DLD1 (cell line): ENCODE data around the gene CDYL.

Source experiments
- in situ Hi-C: cut with HindIII; loops from 2 replicates; pipeline ENCODE4 v1.10.0; 2017; ENCODE audit warnings: low sequenced_read_pairs

Gene CDYL

GRCh38 chr6:4776131-4776492, at the start of gene CDYL:
Gene CDYL (plus strand): TSS chr6:4776404. CDS start chr6:4776784, 380 bp downstream.
- in situ Hi-C loops, result no loop called here

- in situ Hi-C loops, result no loop called here
These were observed 49.6 kb upstream of the CDYL start for GRCh38 chr6:4726645-4727044.

GRCh38 chr6:4727217-4727616, 49.0 kb upstream of the CDYL start:
- in situ Hi-C loops, result no loop called here

- in situ Hi-C loops, result no loop called here
These were observed 48.4 kb upstream of the CDYL start for GRCh38 chr6:4727671-4728435.

GRCh38 chr6:4728436-4728769, 47.8 kb upstream of the CDYL start:
- in situ Hi-C loops, result no loop called here

- in situ Hi-C loops, result no loop called here
These were observed 47.3 kb upstream of the CDYL start for GRCh38 chr6:4728926-4729325.

- in situ Hi-C loops, result no loop called here
These were observed 44.2 kb upstream of the CDYL start for GRCh38 chr6:4731996-4732395.

- in situ Hi-C loops, result no loop called here
These were observed 43.4 kb upstream of the CDYL start for GRCh38 chr6:4732691-4733315.

- in situ Hi-C loops, result no loop called here
These were observed 39.8 kb upstream of the CDYL start for GRCh38 chr6:4736371-4736873.

- in situ Hi-C loops, result no loop called here
These were observed 36.2 kb upstream of the CDYL start for GRCh38 chr6:4740032-4740431.

- in situ Hi-C loops, result no loop called here
These were observed 33.1 kb upstream of the CDYL start for GRCh38 chr6:4743062-4743461.

- in situ Hi-C loops, result no loop called here
These were observed 32.3 kb upstream of the CDYL start for GRCh38 chr6:4743926-4744325.

GRCh38 chr6:4747588-4747987, 28.6 kb upstream of the CDYL start:
- in situ Hi-C loops, result no loop called here

- in situ Hi-C loops, result no loop called here
These were observed 24.3 kb upstream of the CDYL start for GRCh38 chr6:4751823-4752464.

GRCh38 chr6:4756247-4756646, 20.0 kb upstream of the CDYL start:
- in situ Hi-C loops, result no loop called here

GRCh38 chr6:4759997-4760396, 16.2 kb upstream of the CDYL start:
- in situ Hi-C loops, result no loop called here

GRCh38 chr6:4760773-4761172, 15.4 kb upstream of the CDYL start:
- in situ Hi-C loops, result no loop called here

GRCh38 chr6:4762294-4762693, 13.9 kb upstream of the CDYL start:
- in situ Hi-C loops, result no loop called here

- in situ Hi-C loops, result no loop called here
These were observed 12.3 kb upstream of the CDYL start for GRCh38 chr6:4763921-4764320.

- in situ Hi-C loops, result no loop called here
These were observed 7.4 kb upstream of the CDYL start for GRCh38 chr6:4768815-4769214.

- in situ Hi-C loops, result no loop called here
These were observed 3.5 kb upstream of the CDYL start for GRCh38 chr6:4772750-4773149.

GRCh38 chr6:4773181-4773580, 3.0 kb upstream of the CDYL start:
- in situ Hi-C loops, result no loop called here
